Thymus (tissue), 11 donors: ENCODE data around the gene CORO6. TPM values are rescaled to one million over a fixed set of nuclear protein-coding genes. Genes with fewer than 3 reads are reported as not detected.

ENCODE experiments used
- DNase-seq, 9 donors: peaks; one replicate each; pipeline ENCODE4 v3.0.0-alpha.2; 2013; ENCODE audit warnings: low spot score in 9 of 9, low read depth in 6 of 9, missing footprints in 1 of 9
- H3K27ac ChIP-seq, 2 donors: one replicate each; pipeline ENCODE4 v1.5.1; 2013; ENCODE audit warnings: control low read depth in 1 of 2, low read depth in 1 of 2, low read length in 1 of 2, mild to moderate bottlenecking in 1 of 2, moderate library complexity in 1 of 2
- H3K27me3 ChIP-seq, 2 donors: one replicate each; pipeline ENCODE4 v1.5.1; 2013; ENCODE audit warnings: low read length in 1 of 2; ENCODE audit not compliant: control insufficient read depth in 2 of 2, insufficient read depth in 1 of 2
- H3K36me3 ChIP-seq, 2 donors: one replicate each; pipeline ENCODE4 v1.5.1; 2013; ENCODE audit warnings: low read length in 1 of 2, mild to moderate bottlenecking in 1 of 2, moderate library complexity in 1 of 2; ENCODE audit not compliant: control insufficient read depth in 2 of 2, insufficient read depth in 2 of 2
- H3K4me1 ChIP-seq, 2 donors: one replicate each; pipeline ENCODE4 v1.5.1; 2013; ENCODE audit warnings: low read length in 2 of 2; ENCODE audit not compliant: control insufficient read depth in 2 of 2, insufficient read depth in 2 of 2
- H3K4me3 ChIP-seq, 2 donors: one replicate each; pipeline ENCODE4 v1.5.1; 2013; ENCODE audit warnings: low read length in 2 of 2, control low read depth in 1 of 2, mild to moderate bottlenecking in 1 of 2
- H3K9me3 ChIP-seq, 2 donors: one replicate each; pipeline ENCODE4 v1.5.1; 2013; ENCODE audit warnings: low read length in 1 of 2, mild to moderate bottlenecking in 1 of 2; ENCODE audit not compliant: control insufficient read depth in 2 of 2, insufficient read depth in 1 of 2
- WGBS: extraction: QIAGEN DNeasy Blood & Tissue Kit; methylation state at CpG from one replicate; pipeline ENCODE4 v1.1.7; 2013; 5-methylcytosine and 5-hydroxymethylcytosine counted together
- polyA plus RNA-seq: library from polyadenylated mRNA; stranded (reverse); fragments of 200-250 nt; gene quantifications from one replicate; pipeline ENCODE4 v1.2.3, GENCODE V29; 2013
- total RNA-seq: library from RNA; stranded (reverse); fragments of 120-200 nt; gene quantifications from one replicate; pipeline ENCODE4 v1.2.4, GENCODE V29; 2013
- donor health status: healthy.

Gene CORO6
- total and polyA plus RNA-seq, 2 donors: 2.4 to 17.0 TPM

GRCh38 chr17:29625037-29625750, 2.5 kb upstream of the CORO6 start:
- DNase-seq: no peak
- 96% methylated on average over 8 of the region's 8 CpGs for WGBS
- Histone ChIP-seq H3K36me3 (peaks cover 15 to 28% of the 10 kb centered on the region in 2 donors), H3K27me3 (peaks cover 0 to 23% of the 10 kb centered on the region in 2 donors), H3K4me3 (no peak overlapping the region), H3K9me3 (no peaks in the 10 kb centered on the region), H3K4me1 (peaks cover 13 to 30% of the 10 kb centered on the region in 2 donors), H3K27ac (no peak overlapping the region)

- Histone ChIP-seq H3K27ac (no peak overlapping the region), H3K4me3 (no peak overlapping the region), H3K4me1 (peaks cover 13 to 30% of the 10 kb centered on the region in 2 donors), H3K9me3 (no peaks in the 10 kb centered on the region), H3K36me3 (peaks cover 15 to 21% of the 10 kb centered on the region in 2 donors), H3K27me3 (peaks cover 0 to 27% of the 10 kb centered on the region in 2 donors)
- no peak for DNase-seq
- WGBS: 72% methylated on average over 4 of the region's 4 CpGs
Observed at GRCh38 chr17:29624586-29624985, 1.9 kb upstream of the CORO6 start.

GRCh38 chr17:29623283-29623647, 553 bp upstream of the CORO6 start:
- peaks cover 0 to 40% of the 10 kb centered on the region in 2 donors for H3K27me3 ChIP-seq
- H3K36me3 ChIP-seq: peaks cover 5 to 10% of the 10 kb centered on the region in 2 donors
- peak overlapping the region in 1 of 2 donors; percentile 52 for H3K4me3 ChIP-seq
- DNase-seq: no peak
- H3K4me1 ChIP-seq: peaks cover 13 to 37% of the 10 kb centered on the region in 2 donors
- peak overlapping the region in 1 of 2 donors; percentile 1 for H3K27ac ChIP-seq
- H3K9me3 ChIP-seq: no peaks in the 10 kb centered on the region
- 52% methylated on average over 4 of the region's 4 CpGs for WGBS

- 93% methylated on average over 8 of the region's 8 CpGs for WGBS
- Histone ChIP-seq H3K27ac (no peak overlapping the region), H3K36me3 (peaks cover 4 to 7% of the 10 kb centered on the region in 2 donors), H3K9me3 (peaks cover 0 to 4% of the 10 kb centered on the region in 2 donors), H3K27me3 (peaks cover 5 to 55% of the 10 kb centered on the region in 2 donors), H3K4me1 (peaks cover 27 to 52% of the 10 kb centered on the region in 2 donors), H3K4me3 (peak overlapping the region in 1 of 2 donors; percentile 58)
- no peak for DNase-seq
Observed at GRCh38 chr17:29621751-29622194, 939 bp downstream of the CORO6 start.

- peaks cover 0 to 5% of the 10 kb centered on the region in 2 donors for H3K9me3 ChIP-seq
- peaks cover 0 to 3% of the 10 kb centered on the region in 2 donors for H3K36me3 ChIP-seq
- peaks cover 13 to 63% of the 10 kb centered on the region in 2 donors for H3K27me3 ChIP-seq
- DNase-seq: no peak
- no peak overlapping the region for H3K4me3 ChIP-seq
- no peak overlapping the region for H3K27ac ChIP-seq
- H3K4me1 ChIP-seq: peaks cover 35 to 60% of the 10 kb centered on the region in 2 donors
- WGBS: 99% methylated on average over 12 of the region's 12 CpGs
Observed at GRCh38 chr17:29620779-29621500, 1.8 kb downstream of the CORO6 start.

- no peaks in the 10 kb centered on the region for H3K36me3 ChIP-seq
- 96% methylated on average over 4 of the region's 4 CpGs for WGBS
- H3K4me1 ChIP-seq: peaks cover 40 to 66% of the 10 kb centered on the region in 2 donors
- H3K27me3 ChIP-seq: peaks cover 18 to 70% of the 10 kb centered on the region in 2 donors
- no peak for DNase-seq
- H3K9me3 ChIP-seq: peaks cover 0 to 12% of the 10 kb centered on the region in 2 donors
- H3K4me3 ChIP-seq: no peak overlapping the region
- H3K27ac ChIP-seq: no peak overlapping the region
Observed at GRCh38 chr17:29620271-29620670, 2.4 kb downstream of the CORO6 start.

GRCh38 chr17:29619251-29619650, 3.5 kb downstream of the CORO6 start:
- DNase-seq: no peak
- Histone ChIP-seq H3K4me3 (no peak overlapping the region), H3K9me3 (peaks cover 0 to 12% of the 10 kb centered on the region in 2 donors), H3K4me1 (peaks cover 49 to 69% of the 10 kb centered on the region in 2 donors), H3K36me3 (no peaks in the 10 kb centered on the region), H3K27ac (no peak overlapping the region), H3K27me3 (peaks cover 23 to 80% of the 10 kb centered on the region in 2 donors)

- H3K27ac ChIP-seq: no peak overlapping the region
- H3K9me3 ChIP-seq: peaks cover 0 to 12% of the 10 kb centered on the region in 2 donors
- H3K4me3 ChIP-seq: peak overlapping the region in 1 of 2 donors; percentile 7
- H3K27me3 ChIP-seq: peaks cover 25 to 88% of the 10 kb centered on the region in 2 donors
- H3K36me3 ChIP-seq: no peaks in the 10 kb centered on the region
- 48% methylated on average over 22 of the region's 22 CpGs for WGBS
- peaks cover 56 to 71% of the 10 kb centered on the region in 2 donors for H3K4me1 ChIP-seq
- no peak for DNase-seq
Observed at GRCh38 chr17:29618272-29619065, 4.2 kb downstream of the CORO6 start.
